ENCODE measurements around the gene NONO.

DNA sequence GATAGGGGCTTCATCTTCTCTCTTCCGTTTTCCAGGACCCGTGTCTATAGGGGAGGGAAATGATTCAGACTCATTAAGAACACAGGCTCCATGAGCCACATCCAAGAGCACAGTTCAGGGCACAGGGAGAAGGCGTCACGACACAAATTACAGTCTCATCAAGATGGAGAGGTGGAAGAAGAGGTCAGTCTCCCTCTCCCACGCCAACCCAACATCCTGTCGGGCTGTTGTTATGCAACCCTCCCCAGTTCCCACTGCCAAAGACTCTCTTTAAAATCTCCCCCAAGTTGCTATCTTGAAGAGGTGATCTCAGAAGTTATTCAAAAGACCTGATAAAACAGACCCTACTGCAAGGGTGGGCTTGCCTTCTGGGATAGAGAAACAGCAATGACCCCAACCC, 42.1 kb upstream of the NONO start:
- TF ChIP-seq, protein P1, sequence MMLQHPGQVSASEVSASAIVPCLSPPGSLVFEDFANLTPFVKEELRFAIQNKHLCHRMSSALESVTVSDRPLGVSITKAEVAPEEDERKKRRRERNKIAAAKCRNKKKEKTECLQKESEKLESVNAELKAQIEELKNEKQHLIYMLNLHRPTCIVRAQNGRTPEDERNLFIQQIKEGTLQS (IDR thresholded peaks at IDR 0.05): no peak
- TF ChIP-seq CTCF (IDR thresholded peaks at IDR 0.05; ENCODE audit: low read depth, low read length, missing input control): no peak
- TF ChIP-seq FOXA2 (IDR thresholded peaks at IDR 0.05): no peak
- no peak for TF ChIP-seq MAX (IDR thresholded peaks at IDR 0.05)
- no peak for TF ChIP-seq JUND (IDR thresholded peaks at IDR 0.05)
- TF ChIP-seq TAF1 (conservative IDR thresholded peaks at IDR 0.05): no peak
- no peak for TF ChIP-seq GABPA (IDR thresholded peaks at IDR 0.05 in 1 of 2, conservative IDR thresholded peaks at IDR 0.05 in 1 of 2)
- no peak for TF ChIP-seq REST (IDR thresholded peaks at IDR 0.05)
- no peak for TF ChIP-seq RAD21 (IDR thresholded peaks at IDR 0.05)
- TF ChIP-seq EGR1 (IDR thresholded peaks at IDR 0.05; ENCODE audit: low read depth in 2 of 2): no peak
- no peak for TF ChIP-seq HNF4G (IDR thresholded peaks at IDR 0.05)
- TF ChIP-seq FOXA1 (IDR thresholded peaks at IDR 0.05): no peak
- no peak for TF ChIP-seq NR2F2 (IDR thresholded peaks at IDR 0.05)
